Left ventricle myocardium inferior (tissue), 1 donor: ENCODE measurements around the gene RXRA. TPM values are rescaled to one million over a fixed set of nuclear protein-coding genes. Genes with fewer than 3 reads are reported as not detected.

Experiments
- DNase-seq: peaks from one replicate; pipeline ENCODE4 v3.0.0-alpha.2; 2020
- H3K27ac ChIP-seq: fragments of 200-600 bp; replicated peaks from 2 replicates; pipeline ENCODE4 v1.8.0; 2021
- H3K27me3 ChIP-seq: fragments of 200-600 bp; 2 replicates; pipeline ENCODE4 v1.8.0; 2021; ENCODE audit warnings: low read depth
- H3K36me3 ChIP-seq: fragments of 200-600 bp; 2 replicates; pipeline ENCODE4 v1.8.0; 2021
- H3K4me1 ChIP-seq: fragments of 200-600 bp; 2 replicates; pipeline ENCODE4 v1.8.0; 2021
- H3K4me3 ChIP-seq: fragments of 200-600 bp; 2 replicates; pipeline ENCODE4 v1.8.0; 2021; ENCODE audit warnings: mild to moderate bottlenecking, moderate library complexity
- H3K9me3 ChIP-seq: fragments of 200-600 bp; replicated peaks from 2 replicates; pipeline ENCODE4 v1.8.0; 2021
- CTCF ChIP-seq: fragments of 200-600 bp; IDR thresholded peaks from 2 replicates; pipeline ENCODE4 v1.8.0; 2021; ENCODE audit warnings: antibody characterized with exemption, mild to moderate bottlenecking, borderline replicate concordance
- intact Hi-C: fragments of 100-400 bp; cut with micrococcal nuclease; formaldehyde crosslinking; loops from one replicate; pipeline ENCODE4 v1.11.0; 2022
- total RNA-seq: library from RNA; stranded (reverse); fragmentation: NEBNext Ultra II Directional; extraction: Animal tissue kit (Norgen Biotek cat#: 25700); gene quantifications from one replicate; pipeline ENCODE4 v1.2.1, GENCODE V29; 2021
- donor health status: DM: no; HTN: yes; CAD: no; lungs with severe emphysema.

Gene RXRA
- total RNA-seq, 1 donor from 2014 or later: 57.1 TPM

DNA sequence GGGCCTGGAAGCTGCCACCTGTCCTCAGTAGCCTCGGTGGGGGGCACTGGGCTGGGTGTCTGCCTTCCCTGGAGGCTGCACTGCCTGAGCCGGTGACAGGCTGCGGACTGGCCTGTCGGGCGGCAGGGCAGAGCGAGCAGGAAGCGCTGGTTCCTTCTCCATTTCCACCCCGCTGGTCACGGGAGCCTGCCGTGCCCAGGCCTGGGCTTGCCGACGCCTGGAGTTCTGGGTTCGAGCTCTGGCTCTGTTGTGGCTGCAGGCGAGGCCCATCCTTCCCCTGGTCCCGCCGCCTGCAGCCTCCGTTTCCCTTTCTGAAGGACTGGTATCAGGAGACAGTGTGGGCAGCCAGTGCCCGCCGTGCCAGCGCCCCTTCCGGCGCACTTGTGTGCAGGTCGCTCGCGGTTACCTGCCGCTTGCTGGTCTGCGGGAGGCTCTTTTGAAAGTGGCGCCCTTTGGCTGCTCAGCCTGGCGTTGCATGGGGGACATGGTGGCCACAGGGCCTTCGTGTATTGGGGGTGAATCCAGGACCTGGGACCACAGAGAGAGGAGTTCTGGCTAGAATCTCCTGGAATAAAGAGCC, 34.0 kb downstream of the RXRA start:
- Histone ChIP-seq H3K4me1 (peaks cover 99% of the 10 kb centered on the region), H3K36me3 (no peaks in the 10 kb centered on the region), H3K27me3 (no peaks in the 10 kb centered on the region), H3K4me3 (no peak overlapping the region), H3K9me3 (no peaks in the 10 kb centered on the region), H3K27ac (peak overlapping the region; percentile 61)
- intact Hi-C loops: loop anchor here (10.0 kb wide), 1 partner anchor 55 kb away; no protein-coding TSS in a partner anchor
- TF ChIP-seq CTCF: no peak
- DNase-seq: no peak

GRCh38 chr9:134360897-134361296, 34.6 kb downstream of the RXRA start:
- Histone ChIP-seq H3K27ac (peak overlapping the region; percentile 61), H3K4me3 (no peak overlapping the region), H3K27me3 (no peaks in the 10 kb centered on the region), H3K36me3 (no peaks in the 10 kb centered on the region), H3K4me1 (peaks cover 99% of the 10 kb centered on the region), H3K9me3 (no peaks in the 10 kb centered on the region)
- intact Hi-C loops: loop anchor here (10.0 kb wide), 1 partner anchor 54 kb away; no protein-coding TSS in a partner anchor
- no peak for TF ChIP-seq CTCF
- peak; percentile 61 for DNase-seq

DNA sequence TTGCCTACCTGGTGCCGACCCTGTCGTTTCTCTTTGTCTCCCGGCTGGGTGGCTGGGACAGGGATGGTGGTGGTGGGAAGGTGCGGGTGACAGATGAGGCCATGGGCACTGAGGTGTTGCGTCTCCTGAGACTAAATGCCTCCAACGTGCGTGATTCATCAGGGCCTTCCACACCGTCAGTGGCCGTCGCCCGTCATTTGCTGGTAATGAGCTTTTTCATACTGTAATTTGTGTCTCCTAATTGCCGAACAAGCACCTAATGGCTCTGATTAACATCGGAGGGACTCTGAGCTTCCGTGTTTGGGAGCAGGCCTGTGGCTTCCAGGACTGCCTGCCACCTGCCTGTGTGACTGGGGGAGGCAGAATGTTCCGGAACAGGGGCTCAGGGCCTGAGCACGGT, 35.2 kb downstream of the RXRA start:
- no peak for DNase-seq
- no peaks in the 10 kb centered on the region for H3K36me3 ChIP-seq
- no peaks in the 10 kb centered on the region for H3K9me3 ChIP-seq
- no peaks in the 10 kb centered on the region for H3K27me3 ChIP-seq
- peak overlapping the region; percentile 61 for H3K27ac ChIP-seq
- intact Hi-C loops: loop anchor here (10.0 kb wide), 1 partner anchor 53 kb away; no protein-coding TSS in a partner anchor
- no peak for TF ChIP-seq CTCF
- peaks cover 99% of the 10 kb centered on the region for H3K4me1 ChIP-seq
- H3K4me3 ChIP-seq: no peak overlapping the region

DNA sequence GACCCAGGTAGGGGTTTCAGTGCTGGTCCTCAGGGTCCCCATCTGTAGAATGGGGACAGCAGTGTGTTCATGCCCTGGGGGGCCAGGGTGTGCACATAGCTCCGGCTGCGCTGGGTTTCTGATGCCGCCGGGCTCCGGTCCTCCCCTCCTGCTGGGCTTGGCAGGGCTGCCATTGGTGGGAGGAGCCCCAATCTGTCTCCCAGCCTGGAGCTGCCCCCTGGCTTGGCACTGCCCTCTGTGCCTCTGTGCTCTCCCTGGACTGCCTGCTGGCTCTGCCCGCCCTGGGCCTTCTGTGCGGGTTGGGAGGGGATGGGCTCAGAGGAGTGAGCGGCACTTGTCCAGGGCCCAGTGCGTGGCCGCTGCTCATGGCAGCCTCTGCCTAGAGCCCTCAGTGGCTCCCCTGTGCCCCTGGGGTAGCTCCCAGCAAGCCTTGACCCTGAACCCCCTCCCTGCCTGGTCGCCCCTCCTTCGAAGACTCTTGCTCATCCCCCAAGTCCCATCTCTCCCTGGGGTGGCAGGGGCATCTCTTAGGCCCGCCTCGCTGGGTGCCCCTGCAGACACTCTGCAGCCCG, 35.7 kb downstream of the RXRA start:
- Histone ChIP-seq H3K9me3 (no peaks in the 10 kb centered on the region), H3K4me1 (peaks cover 99% of the 10 kb centered on the region), H3K4me3 (no peak overlapping the region), H3K27me3 (no peaks in the 10 kb centered on the region), H3K36me3 (no peaks in the 10 kb centered on the region), H3K27ac (peak overlapping the region; percentile 61)
- DNase-seq: no peak
- TF ChIP-seq CTCF: no peak
- intact Hi-C loops: loop anchor here (10.0 kb wide), 1 partner anchor 53 kb away; no protein-coding TSS in a partner anchor

GRCh38 chr9:134363450-134363849, 37.2 kb downstream of the RXRA start:
- Histone ChIP-seq H3K4me1 (peaks cover 99% of the 10 kb centered on the region), H3K27ac (peak overlapping the region; percentile 8), H3K36me3 (no peaks in the 10 kb centered on the region), H3K4me3 (no peak overlapping the region), H3K9me3 (no peaks in the 10 kb centered on the region), H3K27me3 (no peaks in the 10 kb centered on the region)
- intact Hi-C loops: loop anchor here (10.0 kb wide), 1 partner anchor 51 kb away; no protein-coding TSS in a partner anchor
- TF ChIP-seq CTCF: no peak
- DNase-seq: no peak
